HepG2 (cell line): Measurements from ENCODE around the gene ENG. TPM values are rescaled to one million over a fixed set of nuclear protein-coding genes. Genes with fewer than 3 reads are reported as not detected.

ENCODE experiments used
- EP300 ChIP-seq, 3 experiments: sonication (generic) in 1 of 3; formaldehyde crosslinking in 1 of 3; IDR thresholded peaks; 2 replicates each; pipeline versions ENCODE4 v1.5.1 to v1.6.1; 2011 to 2020; ENCODE audit warnings: low read depth in 2 of 3, low read length in 2 of 3, borderline replicate concordance in 1 of 3, improper control_type of control experiment in 1 of 3, mild to moderate bottlenecking in 1 of 3, missing genetic modification reagents in 1 of 3, moderate library complexity in 1 of 3
- HOMEZ ChIP-seq: IDR thresholded peaks from 2 replicates; pipeline ENCODE4 v1.6.1; 2016; ENCODE audit warnings: low read depth
- KLF16 ChIP-seq, 2 experiments: sonication (generic) in 1 of 2; formaldehyde crosslinking in 1 of 2; IDR thresholded peaks; 2 replicates each; pipeline versions ENCODE4 v1.6.1 to v1.8.0; 2016 to 2023; ENCODE audit warnings: missing genetic modification reagents in 2 of 2, missing compliant biosample characterization in 1 of 2
- MATR3 ChIP-seq: sonication (generic); formaldehyde crosslinking; IDR thresholded peaks from 2 replicates; pipeline ENCODE4 v1.4.0; 2020; ENCODE audit warnings: missing genetic modification reagents
- NR2C2 ChIP-seq: sonication (generic); formaldehyde crosslinking; IDR thresholded peaks from 2 replicates; pipeline ENCODE4 v1.4.0; 2020; ENCODE audit warnings: missing genetic modification reagents, mild to moderate bottlenecking, moderate library complexity, borderline replicate concordance
- PRDM15 ChIP-seq: sonication (generic); formaldehyde crosslinking; IDR thresholded peaks from 2 replicates; pipeline ENCODE4 v1.4.0; 2020; ENCODE audit warnings: missing genetic modification reagents
- ZFY ChIP-seq: sonication (generic); formaldehyde crosslinking; IDR thresholded peaks from 2 replicates; pipeline ENCODE4 v1.4.0; 2020; ENCODE audit warnings: missing genetic modification reagents
- ZHX2 ChIP-seq, 2 experiments: sonication (generic) in 1 of 2; formaldehyde crosslinking in 1 of 2; IDR thresholded peaks; 2 replicates each; pipeline versions ENCODE4 v1.6.1 to v1.9.0; 2014 to 2022; ENCODE audit warnings: antibody characterized with exemption in 1 of 2, borderline replicate concordance in 1 of 2, inconsistent platforms in 1 of 2, low read depth in 1 of 2, missing genetic modification reagents in 1 of 2
- ZNF33A ChIP-seq: sonication (generic); formaldehyde crosslinking; IDR thresholded peaks from 2 replicates; pipeline ENCODE4 v1.5.1; 2020; ENCODE audit warnings: missing genetic modification reagents, mild to moderate bottlenecking, moderate library complexity, borderline replicate concordance
- ZNF513 ChIP-seq: sonication (generic); formaldehyde crosslinking; conservative IDR thresholded peaks from 2 replicates; pipeline ENCODE4 v1.5.0; 2020; ENCODE audit warnings: missing genetic modification reagents
- ZNF607 ChIP-seq: sonication (generic); formaldehyde crosslinking; IDR thresholded peaks from 2 replicates; pipeline ENCODE4 v1.5.1; 2020; ENCODE audit warnings: missing genetic modification reagents, mild to moderate bottlenecking, borderline replicate concordance
- polyA plus RNA-seq, 8 experiments: library from polyadenylated mRNA; depleted of rRNA in 3 of 8; stranded (reverse) in 7 of 8; unstranded in 1 of 8; fragments of >200 nt; fragmentation: Illumina TruSeq in 4 of 8; extraction: Trizol in 4 of 8; gene quantifications; 2 replicates each; pipeline versions ENCODE4 v1.2.1 to v1.2.3, GENCODE V29; 2011 to 2016; ENCODE audit warnings: low read depth in 4 of 8, missing spikeins in 1 of 8, mixed read lengths in 1 of 8; ENCODE audit not compliant: insufficient read depth in 1 of 8
- total RNA-seq, 5 experiments: library from RNA; depleted of rRNA; stranded (reverse); fragments of >200 nt; fragmentation: Illumina TruSeq; extraction: Trizol; gene quantifications; 2 replicates each; pipeline ENCODE4 v1.2.3, GENCODE V29; 2016; ENCODE audit warnings: low read depth in 1 of 5

The ENG gene
- total and polyA plus RNA-seq, 2 of the 13 experiments (the other 11 are each of a cell fraction or from before 2014, with no cell fraction given) = 0.02 to 1.1 TPM

- TF ChIP-seq ZHX2 (IDR thresholded peaks at IDR 0.05; ENCODE audit: low read depth) (no peak), ZHX2 (CRISPR knock-in tag; IDR thresholded peaks at IDR 0.05; ENCODE audit: borderline replicate concordance) (peak; percentile 59; the same call in 1 of the 2 replicates), ZFY (CRISPR knock-in tag) (peak; percentile 92), HOMEZ (no peak), MATR3 (CRISPR knock-in tag) (no peak), KLF16 (CRISPR knock-in tag; IDR thresholded peaks at IDR 0.05) (peak in 1 of 2 experiments; percentile 63; a peak in 1 of 4 replicates), ZNF33A (CRISPR knock-in tag) (no peak), ZNF607 (CRISPR knock-in tag) (no peak), PRDM15 (CRISPR knock-in tag) (peak; percentile 43; the same call in 1 of the 2 replicates), EP300 (IDR thresholded peaks at IDR 0.05; ENCODE audit: low read depth in 2 of 2, low read length in 2 of 2) (0 out of 4 replicates have a peak, but pooled peaks of 1 of the 2 experiments have one; percentile 3), EP300 (CRISPR knock-in tag; IDR thresholded peaks at IDR 0.05; ENCODE audit: borderline replicate concordance) (no peak), ZNF513 (CRISPR knock-in tag) (no peak), NR2C2 (CRISPR knock-in tag) (no peak; the same call in 1 of the 2 replicates)
Measured at GRCh38 chr9:127785933-127786772, 68.3 kb downstream of the ENG start, which contains the start of gene CDK9 (continued).
